Activated CD4-positive, CD25-positive, alpha-beta regulatory T cell treated with anti-CD3 and anti-CD28 coated beads, Interleukin-2, amount 50 U/mL, for 72 hours (primary cell): Measurements from ENCODE around the gene SLC16A1.
A peak's percentile ranks its signal among the peaks of the same experiment; 100 is the strongest.
"Not testable (repeated sequence)": the region's sequence is repeated elsewhere in the genome, so short reads cannot be mapped to it uniquely, and the experiment has no call there.

Experiments
- DNase-seq: peaks from one replicate; pipeline ENCODE4 v3.0.0; 2021

The SLC16A1 gene

DNA sequence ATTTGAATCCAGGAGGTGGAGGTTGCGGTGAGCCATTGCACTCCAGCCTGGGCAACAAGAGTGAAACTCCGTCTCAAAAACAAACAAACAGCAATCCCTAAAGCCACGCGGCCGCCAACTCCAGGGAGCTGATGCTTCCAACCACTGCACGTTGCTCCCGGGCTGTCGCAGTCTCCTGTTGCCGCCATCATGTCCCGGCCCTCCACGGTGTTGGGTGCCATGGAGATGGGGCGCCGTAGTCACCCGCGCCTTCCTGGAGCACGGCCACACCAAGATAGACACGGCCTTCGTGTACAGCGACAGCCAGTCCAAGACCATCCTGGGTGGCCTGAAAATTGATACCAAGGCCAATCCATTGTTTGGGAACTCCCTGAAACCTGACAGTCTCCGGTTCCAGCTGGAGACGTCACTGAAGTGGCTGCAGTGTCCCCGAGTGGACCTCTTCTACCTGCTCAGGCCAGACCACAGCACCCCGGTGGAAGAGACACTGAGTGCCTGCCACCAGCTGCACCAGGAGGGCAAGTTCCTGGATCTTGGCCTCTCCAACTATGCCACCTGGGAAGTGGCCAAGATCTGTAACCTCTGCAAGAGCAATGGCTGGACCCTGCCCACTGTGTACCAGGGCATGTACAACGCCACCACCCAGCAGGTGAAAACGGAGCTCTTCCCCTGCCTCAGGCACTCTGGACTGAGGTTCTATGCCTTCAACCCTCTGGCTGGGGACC, 32.6 kb downstream of the SLC16A1 start:
- DNase-seq = no peak

DNA sequence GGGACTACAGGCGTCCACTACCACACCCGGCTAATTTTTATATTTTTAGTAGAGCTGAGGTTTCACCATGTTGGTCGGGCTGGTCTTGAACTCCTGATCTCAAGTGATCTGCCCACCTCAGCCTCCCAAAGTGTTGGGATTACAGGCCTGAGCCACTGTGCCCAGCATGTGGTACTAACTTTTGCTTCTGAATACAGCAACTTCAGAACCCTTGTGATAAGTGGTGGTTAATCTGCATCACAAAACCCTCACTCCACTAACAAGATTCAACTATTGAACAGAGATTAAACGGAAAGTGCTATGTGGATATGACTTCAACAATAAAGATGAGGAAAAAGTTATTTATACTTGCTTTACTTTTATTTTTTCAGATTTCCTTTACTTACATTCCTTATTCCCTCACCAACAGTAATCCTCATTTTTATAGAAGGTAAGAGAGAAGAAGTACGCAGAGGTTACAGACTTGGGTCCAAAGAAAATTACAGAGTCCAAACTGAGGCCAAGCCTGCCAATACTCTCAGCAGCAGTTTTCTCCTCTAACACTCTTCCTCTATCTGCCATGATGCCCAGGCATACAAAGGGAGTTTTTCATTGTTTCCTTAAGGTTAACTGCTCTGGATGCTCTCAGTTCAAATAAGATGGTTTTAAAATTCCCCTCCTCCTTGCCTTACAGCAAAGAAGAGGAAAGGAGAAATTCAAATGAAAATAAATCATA, 44.3 kb downstream of the SLC16A1 start:
- DNase-seq = no peak

DNA sequence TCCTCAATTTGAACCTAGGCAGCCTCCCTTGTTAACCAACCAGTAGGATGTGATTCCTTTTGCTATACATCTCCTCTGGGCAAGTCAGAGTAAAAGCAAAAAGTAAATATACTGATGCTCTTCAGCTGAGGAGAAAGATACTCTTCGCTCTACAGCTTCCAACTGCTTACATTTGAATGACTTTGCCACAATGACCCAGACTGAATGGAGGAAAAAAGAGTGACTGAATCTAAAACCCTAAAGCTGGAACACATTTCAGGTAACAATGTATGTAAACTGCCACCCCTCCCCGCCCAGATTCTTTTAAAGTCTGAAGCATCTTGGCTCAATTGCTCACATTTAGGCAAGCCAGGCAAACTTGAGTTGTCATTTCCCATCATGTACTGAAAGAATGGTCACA, 46.1 kb downstream of the SLC16A1 start:
- DNase-seq = no peak

DNA sequence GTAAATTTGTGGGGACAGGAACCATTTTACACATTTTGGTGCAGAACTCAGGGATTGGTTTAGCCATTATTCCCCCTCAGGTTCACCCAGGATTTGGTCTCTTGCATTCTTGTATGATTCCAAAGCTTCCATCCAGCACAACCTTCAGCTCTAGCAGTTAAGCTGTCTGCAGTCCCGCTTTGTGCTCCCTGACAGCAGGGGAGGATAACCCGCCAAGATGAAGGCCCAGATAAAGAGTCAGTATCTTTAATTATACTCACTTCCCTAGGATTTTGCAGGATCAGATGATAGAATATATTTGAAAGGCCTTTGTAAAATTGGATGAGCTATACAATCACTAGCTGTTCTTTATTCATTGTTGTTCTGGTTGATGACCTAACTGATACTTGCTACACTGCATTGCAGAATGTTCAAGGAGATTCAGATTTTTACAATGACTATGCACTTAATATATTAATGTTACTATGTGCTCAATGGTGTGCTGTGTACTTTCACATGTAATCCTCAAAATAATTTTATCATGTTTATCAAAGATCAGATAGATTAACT, 49.8 kb downstream of the SLC16A1 start:
- DNase-seq = no peak

DNA sequence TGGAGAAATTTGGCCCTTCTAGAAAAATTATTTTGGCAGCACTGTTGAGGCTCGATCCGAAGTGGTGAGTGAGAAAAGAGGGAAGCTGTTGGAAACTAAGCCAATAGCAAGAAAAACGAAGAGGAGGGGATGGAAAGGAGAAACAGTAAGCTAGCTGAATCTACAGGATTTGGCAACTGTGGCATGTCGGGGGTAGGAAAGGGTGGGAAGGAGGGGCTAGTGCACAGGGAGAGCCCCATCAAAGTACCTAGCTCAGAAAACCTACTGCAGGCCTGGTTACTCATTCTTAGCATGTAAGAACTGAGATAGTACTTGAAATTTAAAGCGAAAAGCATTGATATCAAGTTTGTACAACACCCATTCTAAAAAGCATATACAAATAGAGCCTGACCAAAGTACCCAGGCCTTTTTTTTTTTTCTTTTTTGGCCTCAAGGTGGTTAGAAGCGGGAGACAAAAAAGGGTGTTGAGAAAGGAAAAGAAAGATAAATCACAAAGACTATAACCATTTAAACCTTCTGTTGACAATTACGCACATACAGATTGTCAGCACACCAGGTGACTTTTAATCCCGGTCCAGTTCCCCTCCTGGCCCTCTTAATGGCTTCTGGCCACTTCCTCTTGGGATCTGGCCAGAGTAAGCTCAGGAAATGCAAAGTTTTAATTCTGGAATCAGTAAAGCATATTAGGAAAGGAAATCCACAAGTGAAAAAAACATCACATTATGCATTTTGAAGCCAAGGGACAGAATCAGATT, 50.4 kb downstream of the SLC16A1 start:
- DNase-seq = no peak

DNA sequence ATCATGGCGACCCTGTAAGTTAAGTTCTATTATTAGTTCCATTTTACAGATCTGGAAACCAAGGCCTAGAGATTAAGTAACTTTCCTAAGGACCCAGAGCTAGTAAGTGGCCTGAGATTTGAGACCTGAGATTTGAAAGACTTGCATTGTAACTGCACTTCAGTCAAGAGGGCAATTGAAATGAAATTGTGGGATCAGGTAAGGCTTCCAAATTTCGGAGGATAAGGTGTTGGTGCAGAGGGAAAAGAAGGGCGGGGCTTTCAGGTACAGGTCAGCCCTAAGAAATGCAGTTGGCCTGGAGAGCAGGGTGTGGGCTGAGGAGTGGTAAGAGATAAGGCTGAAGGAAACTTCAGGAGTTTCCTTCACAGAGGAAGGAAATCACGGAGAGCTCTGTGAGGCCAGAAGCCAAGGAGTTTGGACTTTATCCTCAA, 51.1 kb downstream of the SLC16A1 start:
- no peak for DNase-seq

DNA sequence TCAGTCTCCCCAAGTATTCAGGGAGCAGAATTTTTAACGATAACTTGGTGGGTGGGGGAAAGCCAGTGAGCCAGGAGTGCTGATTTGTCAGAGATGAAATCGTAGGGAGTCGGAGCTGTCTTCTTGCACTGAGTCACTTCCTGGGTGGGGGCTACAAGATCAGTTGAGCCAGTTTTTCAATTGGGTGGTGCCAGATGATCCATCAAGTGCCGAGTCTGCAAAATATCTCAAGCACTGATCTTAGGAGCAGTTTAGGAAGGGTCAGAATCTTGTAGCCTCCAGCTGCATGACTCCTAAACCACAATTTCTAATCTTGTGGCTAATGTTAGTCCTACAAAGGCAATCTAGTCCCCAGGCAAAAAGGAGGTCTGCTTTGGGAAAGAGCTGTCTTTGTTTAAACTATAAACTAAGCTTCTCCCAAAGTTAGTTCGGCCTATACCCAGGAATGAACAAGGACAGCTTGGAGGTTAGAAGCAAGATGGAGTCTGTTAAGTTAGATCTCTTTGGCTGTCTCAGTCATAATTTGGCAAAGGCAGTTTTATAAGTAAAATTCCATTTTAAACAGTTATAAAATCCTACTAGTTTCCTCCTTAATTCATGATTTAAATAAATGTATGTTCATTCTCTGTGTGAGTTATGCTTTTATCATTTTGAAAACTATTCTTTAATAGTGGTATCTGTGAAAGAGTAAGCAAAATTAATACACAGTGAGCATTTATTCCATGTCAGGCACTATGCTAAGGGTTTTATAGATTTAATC, 51.7 kb downstream of the SLC16A1 start:
- peak; percentile 37 for DNase-seq

DNA sequence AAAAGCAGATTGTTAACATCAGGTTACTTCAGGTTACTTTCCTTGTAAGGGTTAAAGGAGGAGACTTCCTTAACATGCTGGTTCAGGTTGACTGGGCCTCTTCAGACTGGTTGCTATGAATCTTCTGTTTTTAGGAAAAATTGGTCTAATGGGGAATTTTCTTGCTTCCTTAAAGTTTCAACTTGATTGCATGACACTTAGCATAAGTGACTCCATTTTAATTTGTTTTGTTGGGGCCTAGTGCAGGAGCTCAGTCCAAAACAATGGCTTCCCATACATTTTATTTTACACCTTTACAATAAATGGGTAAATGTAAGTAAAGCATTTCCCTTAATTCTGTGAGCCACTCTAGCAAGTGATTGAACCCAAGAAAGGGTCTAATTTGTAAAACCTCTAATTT, 53.8 kb downstream of the SLC16A1 start:
- DNase-seq = no peak

DNA sequence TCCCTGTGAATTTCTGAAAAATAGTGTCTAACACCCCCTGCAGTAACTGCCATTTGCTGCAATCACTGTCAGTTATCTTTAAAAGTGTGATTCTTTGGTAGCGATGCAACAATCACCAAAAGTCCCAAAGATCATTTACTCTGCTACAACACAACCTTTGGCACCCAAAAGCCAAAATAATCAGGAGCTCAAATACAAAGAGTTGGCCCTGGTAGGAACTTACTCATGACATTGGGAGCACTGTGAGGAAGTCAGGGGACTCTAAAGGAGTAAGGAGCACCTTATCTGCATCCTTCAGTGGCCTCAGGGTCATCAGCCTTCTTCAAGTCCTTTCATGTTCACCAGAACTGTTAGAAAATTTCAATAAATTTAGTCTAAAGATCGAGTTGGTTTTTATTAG, 54.6 kb downstream of the SLC16A1 start:
- no peak for DNase-seq

DNA sequence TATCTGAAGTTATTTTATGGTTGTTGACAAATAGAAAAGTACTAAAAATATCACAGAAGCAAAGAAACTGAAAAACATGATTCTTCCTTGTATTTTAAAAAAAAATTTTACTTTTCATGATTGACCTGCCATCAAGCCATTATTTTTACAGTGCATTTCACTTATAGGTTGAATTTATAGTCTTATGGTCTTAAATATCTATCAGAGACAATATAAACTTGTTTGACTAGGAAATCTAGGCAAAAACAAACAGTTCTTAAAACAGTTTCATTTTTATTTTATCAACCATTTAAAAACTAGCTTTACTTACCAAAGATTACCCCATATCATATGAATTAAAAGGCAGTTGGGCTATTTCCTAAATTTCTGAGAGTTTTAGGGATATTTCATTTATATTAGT, 59.2 kb downstream of the SLC16A1 start:
- DNase-seq = no peak

DNA sequence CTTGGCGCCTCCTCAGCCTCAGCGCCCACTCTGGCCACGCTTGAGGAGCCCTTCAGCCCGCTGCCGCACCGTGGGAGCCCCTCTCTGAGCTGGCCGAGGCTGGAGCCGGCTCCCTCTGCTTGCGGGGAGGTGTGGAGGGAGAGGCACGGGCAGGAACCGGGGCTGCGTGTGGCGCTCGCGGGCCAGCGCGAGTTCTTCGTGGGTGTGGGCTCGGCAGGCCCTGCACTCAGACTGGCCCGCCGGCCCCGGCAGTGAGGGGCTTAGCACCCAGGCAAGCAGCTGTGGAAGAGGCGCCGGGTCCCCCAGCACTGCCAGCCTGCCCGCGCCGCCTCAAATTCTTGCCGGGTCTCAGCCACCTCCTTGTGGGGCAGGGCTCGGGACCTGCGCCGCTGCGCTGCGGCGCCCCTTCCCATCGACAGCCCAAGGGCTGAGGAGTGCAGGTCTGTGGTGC, 61.4 kb downstream of the SLC16A1 start:
- no peak for DNase-seq

DNA sequence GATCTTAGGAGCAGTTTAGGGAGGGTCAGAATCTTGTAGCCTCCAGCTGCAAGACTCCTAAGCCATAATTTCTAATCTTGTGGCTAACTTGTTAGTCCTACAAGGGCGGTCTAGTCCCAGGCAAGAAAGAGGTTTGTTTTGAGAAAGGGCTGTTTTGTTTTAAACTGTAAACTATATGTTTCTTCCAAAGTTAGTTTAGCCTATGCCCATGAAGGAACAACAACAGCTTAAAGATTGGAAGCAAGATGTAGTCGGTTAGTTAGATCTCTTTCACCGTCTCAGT, 62.0 kb downstream of the SLC16A1 start:
- no peak for DNase-seq

DNA sequence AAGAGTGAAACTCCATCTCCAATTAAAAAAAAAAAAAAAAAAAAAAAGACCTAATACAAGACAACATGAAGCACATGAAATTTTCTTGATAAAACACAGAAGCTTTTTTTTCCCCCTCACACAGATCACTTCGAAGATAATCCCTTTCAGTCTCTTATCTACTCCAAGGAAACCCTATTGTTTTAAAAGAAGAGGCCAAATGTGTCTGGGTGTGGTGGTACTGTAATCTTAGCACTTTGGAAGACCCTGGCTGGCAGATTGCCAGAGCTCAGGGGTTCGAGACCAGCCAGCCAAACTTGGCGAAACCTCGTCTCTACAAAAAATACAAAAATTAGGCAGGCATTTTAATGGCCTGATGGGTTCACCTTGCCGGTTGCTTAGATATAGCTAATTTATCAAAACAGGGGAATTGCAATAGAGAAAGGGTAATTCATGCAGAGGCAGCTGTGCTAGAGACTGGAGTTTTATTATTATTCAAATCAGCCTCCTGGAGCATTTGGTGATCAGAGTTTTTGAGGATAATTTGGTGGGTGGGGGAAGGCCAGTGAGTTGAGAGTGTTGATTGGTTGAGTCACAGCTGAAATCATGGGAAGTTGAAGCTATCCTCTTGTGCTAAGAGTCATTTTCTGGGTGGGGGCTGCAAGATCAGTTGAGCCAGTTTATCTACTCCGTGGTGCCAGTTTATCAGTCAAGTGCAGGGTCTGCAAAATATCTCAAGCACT, 62.5 kb downstream of the SLC16A1 start:
- DNase-seq = no peak

DNA sequence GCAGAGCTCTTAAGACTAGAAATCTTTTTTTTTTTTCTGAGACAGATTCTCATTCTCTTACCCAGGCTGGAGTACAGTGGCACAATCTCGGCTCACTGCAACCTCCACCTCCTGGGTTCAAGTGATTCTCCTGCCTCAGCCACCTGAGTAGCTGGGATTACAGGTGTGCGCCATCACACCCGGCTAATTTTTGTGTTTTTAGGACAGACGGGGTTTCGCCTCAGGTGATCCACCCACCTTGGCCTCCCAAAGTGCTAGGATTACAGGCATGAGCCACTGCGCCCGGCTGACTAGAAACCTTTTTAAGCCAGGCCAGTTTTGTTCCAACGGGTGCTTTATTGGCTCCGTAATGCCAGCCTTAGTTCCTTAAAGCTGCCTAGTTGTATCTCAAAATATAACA, 66.1 kb downstream of the SLC16A1 start:
- DNase-seq = not testable (repeated sequence)

DNA sequence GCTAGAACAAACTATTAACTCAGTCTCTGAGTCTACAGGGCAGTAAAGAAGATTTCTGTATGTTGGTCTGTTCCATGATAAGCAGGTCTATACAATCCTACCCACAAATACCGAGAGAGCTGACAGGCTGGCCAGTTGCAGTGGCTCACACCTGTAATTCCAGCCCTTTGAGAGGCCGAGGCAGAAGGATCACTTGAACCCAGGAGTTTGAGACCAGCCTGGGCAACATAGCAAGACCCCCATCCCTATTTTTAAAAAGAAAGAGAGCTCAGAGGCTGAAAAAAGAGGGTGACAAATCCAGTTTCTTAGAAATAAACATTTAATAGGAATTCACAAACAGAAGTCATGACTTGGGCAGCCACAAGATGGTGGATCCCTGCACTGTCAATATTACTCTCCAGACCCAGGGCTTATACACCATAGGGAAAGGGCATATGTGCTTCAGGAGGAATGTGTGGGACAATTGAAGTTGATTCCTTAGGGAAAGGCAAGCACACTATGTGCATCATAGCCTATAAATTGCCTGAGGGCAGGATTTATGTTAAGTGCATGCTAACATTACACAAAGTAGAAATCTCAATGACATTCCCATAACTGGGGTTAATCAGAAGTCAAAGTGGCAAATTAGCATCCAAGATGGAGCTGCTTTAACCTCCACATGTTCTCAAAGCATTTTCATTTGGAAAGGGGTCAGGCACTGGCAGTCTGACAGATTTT, 66.8 kb downstream of the SLC16A1 start:
- DNase-seq = no peak

DNA sequence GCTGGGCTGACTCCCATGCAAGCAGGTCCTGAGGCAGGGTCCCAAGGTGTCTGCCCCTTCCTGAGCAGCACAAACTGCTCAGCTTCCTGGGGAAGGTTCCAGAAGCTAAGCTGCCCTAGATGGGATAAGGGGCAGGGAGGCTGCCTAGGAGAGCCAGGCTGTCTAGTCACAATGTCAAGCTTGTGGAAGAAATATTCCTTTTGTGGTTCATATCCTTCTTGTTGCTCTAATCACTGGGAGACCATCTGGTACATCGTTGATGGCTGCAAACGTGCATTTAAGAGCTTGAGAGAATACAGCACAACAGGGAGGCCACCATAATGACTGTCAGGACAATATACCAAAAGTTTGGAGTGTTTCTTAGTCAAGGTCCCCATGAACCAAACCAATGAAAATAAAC, 67.4 kb downstream of the SLC16A1 start:
- DNase-seq = no peak

DNA sequence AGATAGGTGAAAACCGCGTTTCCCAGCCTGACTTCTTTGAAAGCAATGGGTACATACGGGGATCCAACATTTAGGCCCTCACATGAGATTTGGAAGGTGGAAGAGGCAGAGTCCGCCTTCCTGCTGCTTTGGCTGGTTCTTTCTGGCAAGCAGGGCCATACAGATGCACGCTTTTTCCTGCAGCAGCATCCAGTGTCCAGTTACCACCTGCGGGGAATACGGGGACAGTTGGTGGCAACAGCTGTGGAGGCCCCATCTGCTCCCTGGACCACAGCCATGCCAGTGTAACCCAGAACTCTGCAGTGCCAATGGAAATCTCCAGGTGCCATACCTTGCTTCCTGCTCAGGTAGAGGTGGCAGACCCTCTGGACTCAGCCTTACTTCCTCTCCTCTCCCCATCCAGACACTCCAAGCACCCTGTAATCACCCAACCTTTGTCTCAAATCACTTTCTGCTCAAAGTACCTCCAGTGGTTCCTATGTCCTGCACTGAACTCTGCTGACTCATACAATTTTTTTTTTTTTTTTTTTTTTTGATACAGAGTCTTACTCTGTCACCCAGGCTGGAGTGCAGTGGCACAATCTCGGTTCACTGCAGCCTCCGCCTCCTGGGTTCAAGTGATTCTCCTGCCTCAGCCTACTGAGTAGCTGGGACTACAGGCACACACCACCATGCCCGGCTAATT, 68.3 kb downstream of the SLC16A1 start:
- no peak for DNase-seq

DNA sequence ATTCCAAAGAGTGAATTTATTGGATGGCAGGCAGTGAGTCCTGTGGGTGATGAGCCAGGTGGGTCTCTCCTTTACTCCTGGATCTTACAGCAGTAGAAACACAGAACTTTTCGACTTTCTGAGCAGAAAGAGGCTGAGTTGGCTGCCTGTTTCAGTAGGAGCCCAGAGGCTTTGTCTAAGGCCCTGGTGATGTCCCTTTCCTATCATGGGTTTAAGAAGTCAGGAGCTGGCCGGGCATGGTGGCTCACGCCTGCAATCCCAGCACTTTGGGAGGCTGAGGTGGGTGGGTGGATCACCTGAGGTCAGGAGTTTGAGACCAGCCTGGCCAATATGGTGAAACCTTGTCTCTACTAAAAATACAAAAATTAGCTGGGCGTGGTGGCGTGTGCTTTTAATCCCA, 71.0 kb downstream of the SLC16A1 start:
- DNase-seq = not testable (repeated sequence)

DNA sequence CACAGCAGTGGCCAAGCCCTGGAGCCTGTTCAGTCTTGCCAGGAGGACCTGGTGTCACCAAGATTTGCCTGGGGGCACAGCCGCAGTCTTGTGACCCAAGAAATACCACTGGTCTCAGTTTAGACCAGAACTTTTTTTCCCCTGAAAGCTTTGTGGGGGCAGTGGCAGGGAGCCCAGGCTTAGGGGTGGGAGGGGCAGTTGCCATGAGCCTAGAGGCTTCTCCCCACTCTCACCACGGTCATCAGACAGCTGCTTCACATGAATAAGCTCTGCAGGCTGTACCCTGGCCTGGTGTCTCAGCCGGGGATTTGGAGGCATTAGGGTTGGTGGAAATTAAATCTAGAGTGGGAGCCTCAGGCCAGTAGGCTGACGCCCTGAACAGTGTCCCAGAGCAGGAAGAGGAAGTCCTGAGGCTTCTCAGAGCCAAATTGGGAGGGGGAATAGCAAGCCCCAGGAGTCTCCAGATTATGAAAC, 73.7 kb downstream of the SLC16A1 start:
- DNase-seq = no peak

DNA sequence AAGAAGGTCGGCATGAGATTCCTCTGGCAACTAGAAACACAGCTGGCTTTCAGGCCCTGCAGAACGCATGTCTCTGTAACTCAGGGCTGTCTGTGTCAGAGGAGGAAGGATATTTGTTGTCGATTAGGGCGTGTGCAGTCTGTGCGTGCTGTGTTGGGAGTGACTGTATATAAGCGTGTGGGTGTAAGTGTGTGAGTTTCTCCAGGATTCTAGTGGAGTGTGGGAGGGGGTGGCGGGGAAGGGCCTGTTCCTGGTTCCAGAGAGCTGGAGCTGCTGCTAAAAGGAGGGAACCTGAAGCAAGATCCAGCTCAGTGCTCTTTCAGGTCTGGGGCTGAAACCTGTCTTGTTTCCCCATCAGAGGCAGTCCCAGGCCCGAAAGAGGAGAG, 74.3 kb downstream of the SLC16A1 start:
- no peak for DNase-seq

DNA sequence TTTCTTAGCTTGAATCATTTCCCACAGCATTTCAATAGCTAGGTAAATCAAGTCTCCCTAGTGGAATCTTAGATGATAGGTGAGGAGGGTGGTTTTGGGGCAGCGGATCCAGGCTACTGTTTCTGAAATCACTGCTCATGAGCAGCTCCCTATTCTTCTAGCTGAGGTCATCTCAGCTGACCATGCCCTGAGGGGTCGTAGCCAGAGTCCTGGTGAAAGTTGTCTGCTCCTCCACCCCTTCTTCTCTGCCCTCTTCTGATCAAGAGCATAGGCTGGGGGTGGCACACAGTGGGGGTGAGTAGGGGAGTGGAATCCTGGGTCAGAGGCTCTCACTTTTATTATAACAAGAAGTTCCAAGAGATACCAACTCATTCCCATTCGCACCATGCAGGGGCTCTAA, 76.2 kb downstream of the SLC16A1 start:
- DNase-seq = no peak
